ENCODE results near the gene CCDC28B. TPM values are rescaled to one million over a fixed set of nuclear protein-coding genes. Genes with fewer than 3 reads are reported as not detected.

Gene CCDC28B
- total RNA-seq, 1 donor from 2014 or later, result 29.1 TPM

- intact Hi-C loops (cut with DNase I), result loop anchor here (1.0 kb wide), 2 partner anchors 20 to 42 kb away; partner anchors contain the start of genes CCDC28B, EIF3I and TMEM234
- peak in 1 of 2 donors; percentile 77 for DNase-seq (ENCODE audit: low spot score in 2 of 2)
- peaks cover 19 to 29% of the 10 kb centered on the region in 2 donors for H3K4me1 ChIP-seq
Measured at GRCh38 chr1:32180186-32181060, 20.0 kb upstream of the CCDC28B start.

GRCh38 chr1:32181065-32181464 is 19.3 kb upstream of the CCDC28B start:
- Histone ChIP-seq H3K4me1 (peaks cover 19 to 29% of the 10 kb centered on the region in 2 donors), H3K36me3 (peaks cover 24 to 39% of the 10 kb centered on the region in 2 donors)

More at GRCh38 chr1:32180186-32181060, 20.0 kb upstream of the CCDC28B start:
- Histone ChIP-seq H3K27me3 (no peaks in the 10 kb centered on the region), H3K36me3 (peaks cover 22 to 34% of the 10 kb centered on the region in 2 donors), H3K4me3 (peak overlapping the region; percentile 73 to 79), H3K27ac (peak overlapping the region; percentile 94), H3K9me3 (no peaks in the 10 kb centered on the region)
- TF ChIP-seq CTCF (IDR thresholded peaks at IDR 0.05), result no peak

GRCh38 chr1:32181563-32181962 is 18.8 kb upstream of the CCDC28B start:
- Histone ChIP-seq H3K27me3 (no peaks in the 10 kb centered on the region), H3K27ac (peak overlapping the region in 1 of 2 donors; percentile 94), H3K4me1 (peaks cover 19 to 29% of the 10 kb centered on the region in 2 donors), H3K9me3 (no peaks in the 10 kb centered on the region), H3K36me3 (peaks cover 28 to 42% of the 10 kb centered on the region in 2 donors), H3K4me3 (peak overlapping the region; percentile 73 to 79)
- TF ChIP-seq CTCF (IDR thresholded peaks at IDR 0.05), result no peak
- intact Hi-C loops (cut with DNase I), result no loop called here
- no peak for DNase-seq (ENCODE audit: low spot score in 2 of 2)

More at GRCh38 chr1:32181065-32181464, 19.3 kb upstream of the CCDC28B start:
- no peaks in the 10 kb centered on the region for H3K27me3 ChIP-seq
- peak overlapping the region; percentile 73 to 79 for H3K4me3 ChIP-seq
- TF ChIP-seq CTCF (IDR thresholded peaks at IDR 0.05), result no peak
- intact Hi-C loops (cut with DNase I), result no loop called here
- no peak for DNase-seq (ENCODE audit: low spot score in 2 of 2)
- peak overlapping the region; percentile 94 for H3K27ac ChIP-seq
- no peaks in the 10 kb centered on the region for H3K9me3 ChIP-seq

- Histone ChIP-seq H3K4me3 (peak overlapping the region in 1 of 2 donors; percentile 79), H3K4me1 (peaks cover 19 to 29% of the 10 kb centered on the region in 2 donors)
Measured at GRCh38 chr1:32182060-32182459, 18.3 kb upstream of the CCDC28B start.

GRCh38 chr1:32184650-32185049 is 15.7 kb upstream of the CCDC28B start:
- intact Hi-C loops (cut with DNase I), result no loop called here
- Histone ChIP-seq H3K27ac (no peak overlapping the region), H3K4me1 (peaks cover 19 to 24% of the 10 kb centered on the region in 2 donors), H3K36me3 (peaks cover 58 to 70% of the 10 kb centered on the region in 2 donors), H3K4me3 (no peak overlapping the region), H3K9me3 (no peaks in the 10 kb centered on the region), H3K27me3 (no peaks in the 10 kb centered on the region)
- DNase-seq (ENCODE audit: low spot score in 2 of 2), result no peak
- TF ChIP-seq CTCF (IDR thresholded peaks at IDR 0.05), result no peak

More at GRCh38 chr1:32182060-32182459, 18.3 kb upstream of the CCDC28B start:
- no peaks in the 10 kb centered on the region for H3K27me3 ChIP-seq
- no peak for DNase-seq (ENCODE audit: low spot score in 2 of 2)
- peak overlapping the region in 1 of 2 donors; percentile 16 for H3K27ac ChIP-seq
- intact Hi-C loops (cut with DNase I), result no loop called here
- TF ChIP-seq CTCF (IDR thresholded peaks at IDR 0.05), result no peak
- H3K36me3 ChIP-seq, result peaks cover 33 to 45% of the 10 kb centered on the region in 2 donors
- no peaks in the 10 kb centered on the region for H3K9me3 ChIP-seq
